ENCODE data around the gene NRG3. TPM values are rescaled to one million over a fixed set of nuclear protein-coding genes. Genes with fewer than 3 reads are reported as not detected.

NRG3 gene
- not detected for total RNA-seq
- not detected for polyA plus RNA-seq
- total RNA-seq = 0 to 0.08 (median 0) reads per million in 6 experiments

DNA sequence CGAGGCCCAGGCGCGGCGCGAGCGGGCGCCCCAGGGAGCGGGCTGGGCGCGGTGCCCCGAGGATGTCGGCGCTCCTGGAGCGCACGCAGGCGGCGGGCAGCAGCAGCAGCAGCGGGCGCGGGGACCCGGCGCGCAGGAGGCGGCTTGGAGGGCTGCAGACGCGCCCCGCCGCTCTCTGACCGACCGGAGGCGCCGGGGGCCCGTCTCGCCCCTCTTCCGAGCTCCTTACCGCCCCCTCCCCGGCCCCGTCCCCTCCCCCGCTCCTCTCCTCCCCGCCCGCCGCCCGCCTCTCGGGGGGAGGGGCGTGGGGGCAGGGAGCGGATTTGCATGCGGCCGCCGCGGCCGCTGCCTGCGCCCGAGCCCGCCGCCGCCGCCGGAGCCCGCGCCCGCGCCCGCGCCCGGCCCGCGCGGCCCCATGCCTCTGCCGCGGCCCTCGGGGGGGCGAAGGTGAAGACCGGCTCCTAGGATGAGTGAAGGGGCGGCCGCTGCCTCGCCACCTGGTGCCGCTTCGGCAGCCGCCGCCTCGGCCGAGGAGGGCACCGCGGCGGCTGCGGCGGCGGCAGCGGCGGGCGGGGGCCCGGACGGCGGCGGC, at the start of gene NRG3:
Gene NRG3 (plus strand): TSS at position 320 of the 592 bp plus-strand sequence.
- peak within 1 kb of the TSS; percentile 52 to 86 (median 78) for H3K4me3 Mint-ChIP-seq
- POLR2A ChIA-PET = no interaction called here
- no peak within 1 kb of the TSS for H3K27ac Mint-ChIP-seq
- peaks cover 0 to 8% (median 6%) of the 10 kb centered on the region in 3 donors for H3K36me3 Mint-ChIP-seq
- H3K27me3 Mint-ChIP-seq = peaks cover 30 to 68% (median 47%) of the 10 kb centered on the region in 5 donors
- ATAC-seq = peak; percentile 27 to 30
- H3K9me3 Mint-ChIP-seq = peaks cover 0 to 5% (median 0%) of the 10 kb centered on the region in 9 donors
- peak in 1 of 10 donors; percentile 4 for DNase-seq
- peaks cover 7 to 21% (median 16%) of the 10 kb centered on the region in 4 donors for H3K4me1 Mint-ChIP-seq

DNA sequence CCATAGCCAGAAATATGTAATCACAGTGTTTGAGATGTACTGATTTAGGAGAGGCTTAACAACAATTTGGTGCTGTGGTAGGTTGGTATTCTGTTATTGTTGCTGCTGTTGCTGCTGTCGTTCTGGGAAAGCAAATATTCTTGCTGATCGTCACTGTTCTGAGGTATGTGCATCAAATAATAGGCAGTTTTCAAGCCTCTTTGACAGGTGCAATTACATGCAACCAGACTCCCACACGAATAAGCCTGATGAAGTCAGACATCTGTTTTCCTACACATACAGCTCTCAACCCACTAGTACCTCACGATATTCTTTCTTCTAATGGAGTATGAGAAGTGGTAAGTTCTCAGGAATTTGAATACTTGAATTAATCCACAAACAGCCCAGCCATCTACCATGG, 46.7 kb upstream of the NRG3 start:
- H3K27ac Mint-ChIP-seq = no peak overlapping the region
- ATAC-seq (no peak), DNase-seq (no peak)
- peaks cover 0 to 11% (median 0%) of the 10 kb centered on the region in 5 donors for H3K27me3 Mint-ChIP-seq
- no peaks in the 10 kb centered on the region for H3K36me3 Mint-ChIP-seq
- H3K4me1 Mint-ChIP-seq = peaks cover 0 to 2% (median 0%) of the 10 kb centered on the region in 4 donors
- H3K9me3 Mint-ChIP-seq = peaks cover 0 to 4% (median 0%) of the 10 kb centered on the region in 9 donors
- H3K4me3 Mint-ChIP-seq = no peak overlapping the region
- POLR2A ChIA-PET = no interaction called here

DNA sequence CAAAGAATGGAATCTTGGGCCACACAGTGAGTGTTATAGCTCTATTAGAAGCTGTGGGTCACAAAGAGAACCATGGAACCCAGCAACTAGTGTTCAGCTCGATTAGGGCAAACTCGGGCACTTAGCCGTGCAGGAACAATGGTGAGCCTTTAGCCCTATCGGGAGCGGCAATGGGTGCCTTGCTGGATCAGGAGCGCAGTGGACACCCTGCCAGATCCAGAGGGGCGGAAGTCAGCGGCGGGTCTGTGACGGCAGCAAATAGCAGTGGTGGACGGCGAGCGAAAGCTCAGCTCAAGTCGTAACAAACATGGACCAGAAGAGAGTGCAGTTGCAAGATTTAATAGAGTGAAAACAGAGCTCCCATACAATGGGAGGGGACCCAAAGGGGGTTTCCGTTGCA, 43.9 kb upstream of the NRG3 start:
- POLR2A ChIA-PET = no interaction called here
- ATAC-seq (no peak), DNase-seq (no peak)
- H3K27me3 Mint-ChIP-seq = peaks cover 0 to 11% (median 0%) of the 10 kb centered on the region in 5 donors
- H3K27ac Mint-ChIP-seq = no peak overlapping the region
- no peak overlapping the region for H3K4me3 Mint-ChIP-seq
- peaks cover 0 to 4% (median 0%) of the 10 kb centered on the region in 9 donors for H3K9me3 Mint-ChIP-seq
- no peaks in the 10 kb centered on the region for H3K36me3 Mint-ChIP-seq
- H3K4me1 Mint-ChIP-seq = peaks cover 0 to 2% (median 0%) of the 10 kb centered on the region in 4 donors

DNA sequence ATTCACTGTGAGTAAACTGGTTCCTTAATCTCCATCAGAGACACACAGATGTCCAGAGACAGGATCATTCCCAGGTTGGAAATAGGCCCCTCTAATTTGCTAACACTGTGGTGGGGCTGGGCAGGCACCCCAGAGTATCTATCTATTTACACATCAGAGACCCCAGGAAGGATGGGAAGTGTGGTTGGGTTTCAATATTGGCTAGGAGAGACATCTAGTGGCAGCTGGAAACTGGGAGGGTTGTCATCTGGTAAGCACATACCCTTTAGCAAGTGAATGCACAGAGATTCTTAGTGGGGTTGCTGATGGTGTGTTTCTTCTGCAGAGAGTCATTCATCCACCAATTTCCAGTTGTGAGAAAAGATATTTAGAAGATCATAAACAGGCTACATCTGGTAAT, 36.0 kb upstream of the NRG3 start:
- no peak for ATAC-seq
- Mint-ChIP-seq H3K36me3 (no peaks in the 10 kb centered on the region), H3K27ac (no peak overlapping the region), H3K27me3 (peaks cover 0 to 40% (median 4%) of the 10 kb centered on the region in 5 donors), H3K9me3 (peaks cover 0 to 2% (median 0%) of the 10 kb centered on the region in 9 donors), H3K4me1 (no peaks in the 10 kb centered on the region), H3K4me3 (no peak overlapping the region)
- DNase-seq = peak in 2 of 10 donors; percentile 9 to 17
- POLR2A ChIA-PET = no interaction called here

DNA sequence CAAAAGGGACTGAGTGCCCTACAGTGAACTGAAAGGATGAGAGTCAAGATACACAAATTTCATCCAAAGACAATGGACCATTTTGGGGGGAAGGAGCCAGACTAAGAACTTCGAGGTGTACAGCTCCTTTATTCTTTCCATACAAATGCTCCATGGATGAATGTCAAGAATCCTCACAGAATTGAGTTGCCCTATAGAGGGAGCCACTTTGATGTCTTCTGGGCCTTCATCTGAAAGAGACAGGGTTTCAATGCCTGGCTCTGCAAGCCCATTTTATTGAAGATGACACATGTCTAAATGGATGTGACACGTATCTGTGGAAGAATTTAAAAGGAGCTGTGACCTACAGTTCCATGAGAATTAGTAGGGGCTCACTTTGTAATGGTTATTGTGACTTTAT, 32.0 kb upstream of the NRG3 start:
- Mint-ChIP-seq H3K9me3 (peaks cover 0 to 2% (median 0%) of the 10 kb centered on the region in 9 donors), H3K27me3 (peaks cover 3 to 40% (median 9%) of the 10 kb centered on the region in 5 donors), H3K36me3 (no peaks in the 10 kb centered on the region), H3K4me1 (no peaks in the 10 kb centered on the region), H3K27ac (no peak overlapping the region), H3K4me3 (no peak overlapping the region)
- POLR2A ChIA-PET = no interaction called here
- DNase-seq = no peak
- no peak for ATAC-seq

DNA sequence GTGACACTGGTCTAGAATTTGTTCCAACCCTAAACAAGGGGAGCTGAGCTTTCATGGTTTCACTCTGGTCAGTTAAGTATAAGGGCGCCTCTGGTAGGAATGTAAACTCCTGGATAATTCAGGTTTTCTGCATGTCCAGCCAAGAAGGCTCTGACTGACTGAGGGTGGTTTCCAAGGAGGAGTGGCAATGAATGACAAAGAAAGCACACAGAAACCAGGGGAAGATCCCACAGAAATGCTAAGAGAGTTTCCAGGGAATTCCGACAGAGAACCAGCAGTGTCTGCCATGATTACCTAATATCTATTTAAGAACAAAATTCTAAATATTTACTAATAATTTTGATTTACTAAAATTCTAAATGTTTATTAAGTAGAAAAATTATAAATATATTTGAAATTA, 27.3 kb upstream of the NRG3 start:
- H3K27me3 Mint-ChIP-seq = peaks cover 0 to 7% (median 3%) of the 10 kb centered on the region in 5 donors
- POLR2A ChIA-PET = no interaction called here
- ATAC-seq (no peak), DNase-seq (no peak)
- H3K4me3 Mint-ChIP-seq = no peak overlapping the region
- H3K36me3 Mint-ChIP-seq = no peaks in the 10 kb centered on the region
- H3K9me3 Mint-ChIP-seq = no peaks in the 10 kb centered on the region
- H3K27ac Mint-ChIP-seq = no peak overlapping the region
- no peaks in the 10 kb centered on the region for H3K4me1 Mint-ChIP-seq

DNA sequence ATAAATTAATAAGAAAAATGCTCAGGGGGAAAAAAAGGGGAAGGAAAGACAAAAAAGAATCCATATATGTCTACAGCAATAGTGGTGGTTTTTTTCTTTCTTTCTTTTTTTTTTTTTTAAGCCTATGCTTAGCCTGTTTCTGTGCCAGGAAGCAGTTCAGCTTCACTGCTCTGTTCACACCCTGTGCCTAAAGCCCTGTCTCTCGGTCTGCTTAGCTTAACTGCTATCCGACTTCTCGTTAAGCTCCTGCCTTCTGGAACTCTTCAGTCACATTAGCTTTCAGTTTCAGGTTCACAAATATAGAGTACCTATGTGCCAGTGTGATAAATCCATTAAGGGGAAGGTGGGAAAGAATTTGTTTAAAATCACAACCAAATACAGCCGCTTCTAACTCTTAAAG, 26.5 kb upstream of the NRG3 start:
- POLR2A ChIA-PET = no interaction called here
- DNase-seq (no peak), ATAC-seq (no peak)
- Mint-ChIP-seq H3K27ac (no peak overlapping the region), H3K9me3 (peaks cover 0 to 7% (median 0%) of the 10 kb centered on the region in 9 donors), H3K4me1 (no peaks in the 10 kb centered on the region), H3K27me3 (peaks cover 0 to 7% (median 3%) of the 10 kb centered on the region in 5 donors), H3K36me3 (no peaks in the 10 kb centered on the region), H3K4me3 (no peak overlapping the region)

DNA sequence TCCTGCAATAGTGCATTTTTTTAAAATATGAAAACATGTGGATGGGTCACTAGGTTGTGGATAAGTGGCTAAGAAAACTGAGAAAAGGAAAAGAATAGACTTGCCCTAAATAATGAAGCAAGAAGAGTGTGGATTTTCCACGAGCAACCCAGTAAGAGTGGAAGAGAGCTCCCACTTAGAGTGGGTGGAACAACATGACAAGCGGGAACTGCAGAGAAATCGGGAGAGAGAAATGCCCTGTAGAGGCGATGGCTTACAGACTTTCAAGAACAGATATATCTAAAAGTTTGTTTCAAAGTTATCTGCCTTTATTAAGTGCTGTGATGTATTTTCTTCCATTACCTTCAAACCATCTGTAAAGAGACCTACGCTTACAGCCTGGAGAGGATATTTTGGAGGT, 26.1 kb upstream of the NRG3 start:
- Mint-ChIP-seq H3K9me3 (peaks cover 0 to 9% (median under 1%) of the 10 kb centered on the region in 9 donors), H3K27me3 (peaks cover 0 to 7% (median 3%) of the 10 kb centered on the region in 5 donors), H3K27ac (no peak overlapping the region), H3K36me3 (peaks cover 0 to 2% (median 0%) of the 10 kb centered on the region in 3 donors), H3K4me3 (no peak overlapping the region), H3K4me1 (no peaks in the 10 kb centered on the region)
- POLR2A ChIA-PET = no interaction called here
- no peak for DNase-seq
- ATAC-seq = no peak

DNA sequence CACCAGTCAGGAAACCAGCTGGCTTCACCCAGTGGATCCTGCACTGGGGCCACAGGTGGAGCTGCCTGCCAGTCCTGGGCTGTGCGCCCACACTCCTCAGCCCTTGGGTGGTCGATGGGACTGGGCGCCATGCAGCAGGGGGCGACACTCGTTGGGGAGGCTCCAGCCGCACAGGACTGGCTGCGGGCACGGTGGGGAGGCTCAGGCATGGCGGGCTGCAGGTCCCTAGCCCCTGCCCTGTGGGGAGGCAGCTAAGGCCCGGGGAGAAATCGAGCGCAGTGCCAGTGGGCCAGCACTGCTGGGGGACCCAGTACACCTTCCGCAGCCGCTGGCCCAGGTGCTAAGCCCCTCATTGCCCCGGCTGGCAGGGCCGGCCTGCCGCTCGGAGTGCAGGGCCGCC, 12.4 kb upstream of the NRG3 start:
- ATAC-seq (no peak), DNase-seq (no peak)
- POLR2A ChIA-PET = no interaction called here
- Mint-ChIP-seq H3K27ac (no peak overlapping the region), H3K36me3 (no peaks in the 10 kb centered on the region), H3K4me3 (no peak overlapping the region), H3K4me1 (no peaks in the 10 kb centered on the region), H3K9me3 (peaks cover 0 to 10% (median 0%) of the 10 kb centered on the region in 9 donors), H3K27me3 (peaks cover 0 to 21% (median 7%) of the 10 kb centered on the region in 5 donors)

DNA sequence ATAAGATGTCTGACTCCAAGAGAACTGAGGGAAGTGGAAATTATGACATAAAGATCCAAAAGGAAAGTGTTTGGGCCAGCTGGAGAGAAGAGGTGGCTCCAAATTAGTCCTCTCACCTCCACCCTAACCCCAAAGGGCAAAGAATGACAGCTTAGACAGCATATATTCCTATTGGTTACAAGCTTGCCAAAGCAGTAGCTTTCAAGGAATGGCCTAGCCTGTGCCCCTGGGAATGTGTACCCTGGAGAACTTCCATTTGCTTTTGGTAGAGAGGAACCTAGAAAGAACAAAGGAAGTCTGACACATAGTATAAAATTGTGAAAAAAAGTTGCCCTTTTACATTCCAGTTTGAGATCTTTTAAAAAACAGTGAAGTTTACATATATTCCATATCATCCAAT, 11.2 kb upstream of the NRG3 start:
- no peaks in the 10 kb centered on the region for H3K36me3 Mint-ChIP-seq
- DNase-seq (no peak), ATAC-seq (no peak)
- peaks cover under 1 to 21% (median 7%) of the 10 kb centered on the region in 5 donors for H3K27me3 Mint-ChIP-seq
- H3K27ac Mint-ChIP-seq = no peak overlapping the region
- H3K4me3 Mint-ChIP-seq = no peak overlapping the region
- H3K4me1 Mint-ChIP-seq = no peaks in the 10 kb centered on the region
- POLR2A ChIA-PET = no interaction called here
- peaks cover 0 to 7% (median 0%) of the 10 kb centered on the region in 9 donors for H3K9me3 Mint-ChIP-seq

DNA sequence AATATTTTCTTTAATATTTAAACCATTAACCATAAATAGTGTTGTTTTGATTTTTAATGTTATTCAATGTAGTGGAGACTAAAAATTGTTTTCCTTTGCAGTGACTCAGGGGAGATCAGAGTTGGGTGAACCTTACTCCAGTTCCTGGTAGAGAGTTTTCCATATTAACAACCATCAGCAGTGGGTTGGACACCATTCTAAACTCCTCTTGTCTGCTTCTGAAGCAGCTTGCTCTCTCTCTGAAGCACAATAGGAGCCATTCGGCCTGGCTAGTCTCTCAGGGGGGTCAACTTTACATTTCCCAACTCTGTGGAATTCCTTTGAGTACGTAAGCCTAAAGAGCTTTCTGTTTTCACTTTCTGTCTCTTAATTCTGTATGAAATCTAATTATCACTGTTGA, 9.4 kb upstream of the NRG3 start:
- no peak overlapping the region for H3K4me3 Mint-ChIP-seq
- H3K36me3 Mint-ChIP-seq = no peaks in the 10 kb centered on the region
- H3K4me1 Mint-ChIP-seq = no peaks in the 10 kb centered on the region
- DNase-seq (no peak), ATAC-seq (no peak)
- POLR2A ChIA-PET = no interaction called here
- H3K9me3 Mint-ChIP-seq = peaks cover 0 to 6% (median 0%) of the 10 kb centered on the region in 9 donors
- no peak overlapping the region for H3K27ac Mint-ChIP-seq
- H3K27me3 Mint-ChIP-seq = peaks cover 1 to 22% (median 7%) of the 10 kb centered on the region in 5 donors

DNA sequence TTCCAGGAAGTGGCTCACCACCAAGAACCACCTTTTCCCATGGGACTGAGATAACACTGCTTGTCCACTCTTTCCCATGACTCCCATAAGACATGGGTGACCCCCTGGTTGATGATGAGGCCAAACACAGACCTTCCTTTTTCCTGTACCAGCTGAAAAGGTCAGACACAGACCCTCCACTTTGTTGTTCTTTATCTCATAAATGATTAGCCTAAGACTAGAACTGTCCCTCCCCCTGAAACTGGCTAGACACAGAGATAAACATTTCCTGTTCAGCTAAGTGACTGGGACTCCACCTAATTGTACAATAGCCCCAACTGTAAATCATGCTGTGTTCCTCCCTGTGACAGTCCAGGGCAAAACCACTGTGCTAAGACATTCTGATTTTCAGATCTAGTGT, 8.2 kb upstream of the NRG3 start:
- DNase-seq (no peak), ATAC-seq (no peak)
- POLR2A ChIA-PET = no interaction called here
- Mint-ChIP-seq H3K4me3 (no peak overlapping the region), H3K27ac (no peak overlapping the region), H3K9me3 (no peaks in the 10 kb centered on the region), H3K4me1 (no peaks in the 10 kb centered on the region), H3K27me3 (peaks cover 2 to 18% (median 7%) of the 10 kb centered on the region in 5 donors), H3K36me3 (no peaks in the 10 kb centered on the region)

DNA sequence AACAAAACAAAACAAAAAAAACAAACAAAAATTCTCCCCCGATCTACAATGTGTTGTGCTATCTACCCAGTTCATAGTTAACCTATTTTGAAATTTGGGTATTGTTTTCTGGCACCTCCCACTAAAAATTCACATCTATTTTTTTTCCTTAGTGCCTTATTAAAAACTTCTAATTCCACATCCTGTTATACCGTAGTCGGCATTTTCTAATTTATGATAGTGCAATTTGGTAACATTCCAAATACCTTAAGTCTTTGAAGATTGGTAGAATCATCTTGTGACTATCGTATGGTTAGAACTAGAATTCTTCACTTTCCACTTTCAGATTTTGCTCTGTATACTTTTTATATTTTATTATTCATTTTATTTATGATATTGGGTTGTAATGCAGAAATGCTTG, 4.5 kb upstream of the NRG3 start:
- ATAC-seq (no peak), DNase-seq (no peak)
- Mint-ChIP-seq H3K36me3 (no peaks in the 10 kb centered on the region), H3K4me3 (no peak overlapping the region), H3K4me1 (peaks cover 0 to 6% (median 3%) of the 10 kb centered on the region in 4 donors), H3K9me3 (no peaks in the 10 kb centered on the region), H3K27me3 (peaks cover 7 to 36% (median 14%) of the 10 kb centered on the region in 5 donors), H3K27ac (no peak overlapping the region)
- POLR2A ChIA-PET = no interaction called here

DNA sequence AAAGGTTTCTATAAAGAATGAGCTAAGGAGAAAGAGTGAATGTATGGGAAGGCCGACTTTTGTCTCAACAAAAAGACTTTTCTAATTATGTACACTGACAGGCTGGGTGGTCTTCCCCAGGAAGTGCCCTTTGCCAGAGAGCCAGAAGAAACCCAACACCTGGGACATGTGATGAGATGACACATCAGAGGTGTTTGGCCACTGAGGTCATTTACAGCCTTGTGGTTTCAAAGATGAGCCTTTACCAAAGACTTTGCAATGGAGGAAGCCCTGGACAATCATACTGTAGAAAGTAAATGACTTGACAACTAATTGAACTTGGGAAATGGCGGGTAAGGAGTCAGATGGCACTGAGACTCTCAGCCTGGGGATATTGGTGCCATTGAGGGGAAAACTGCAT, 3.4 kb upstream of the NRG3 start:
- Mint-ChIP-seq H3K27me3 (peaks cover 13 to 47% (median 23%) of the 10 kb centered on the region in 5 donors), H3K27ac (no peak overlapping the region), H3K4me1 (peaks cover 3 to 15% (median 12%) of the 10 kb centered on the region in 4 donors), H3K36me3 (peaks cover 0 to 5% (median 0%) of the 10 kb centered on the region in 3 donors), H3K4me3 (no peak overlapping the region), H3K9me3 (peaks cover 0 to 5% (median 0%) of the 10 kb centered on the region in 9 donors)
- no peak for DNase-seq
- POLR2A ChIA-PET = no interaction called here
- no peak for ATAC-seq

Data from naive thymus-derived CD8-positive, alpha-beta T cell (primary cell).